Measurements from ENCODE around the gene SGMS1.

- TF ChIP-seq CTCF (IDR thresholded peaks at IDR 0.05; ENCODE audit: poor library complexity, severe bottlenecking) = no peak
- TF ChIP-seq EZH2 (IDR thresholded peaks at IDR 0.05; ENCODE audit: borderline replicate concordance, insufficient read depth, low read length, poor library complexity, severe bottlenecking) = no peak
- TF ChIP-seq TAF1 (IDR thresholded peaks at IDR 0.05; ENCODE audit: low read depth) = no peak
- TF ChIP-seq POLR2AphosphoS5 (IDR thresholded peaks at IDR 0.05) = peak; percentile 11
- TF ChIP-seq EP300 (conservative IDR thresholded peaks at IDR 0.05; ENCODE audit: poor library complexity, severe bottlenecking) = no peak
Observed at GRCh38 chr10:50577681-50578350, 45.9 kb downstream of the SGMS1 start.

All from neural cell (in vitro differentiated cells).